ENCODE results near the gene RABL6. TPM values are rescaled to one million over a fixed set of nuclear protein-coding genes. Genes with fewer than 3 reads are reported as not detected.
"Not testable (repeated sequence)": the region's sequence is repeated elsewhere in the genome, so short reads cannot be mapped to it uniquely, and the experiment has no call there.

RABL6 gene
- total RNA-seq, 8 experiments from 2014 or later, result 33.8 to 83.5 (median 39.5) TPM

GRCh38 chr9:136799854-136800657 is 7.7 kb upstream of the RABL6 start:
- 0% methylated on average over 1 to 6 of the region's 63 CpGs; no CpG with 5 or more reads in 7 of the 10 experiments for WGBS, 10 experiments
- Histone ChIP-seq H3K4me1 (replicated peaks in 1 of 2) (peaks cover 29 to 36% of the 10 kb centered on the region in 2 donors), H3K4me3 (peak overlapping the region; percentile 36 to 44 (median 42)), H3K27ac (peak overlapping the region in 1 of 2 donors; percentile 40)
- in situ Hi-C loops (cut with MboI; ENCODE audit: low pct_unique_long_range_greater_than_20kb in 2 of 9, low sequenced_read_pairs in 9 of 9, unreplicated experiment in 9 of 9), result loop anchor here in 7 of 9 experiments (25.0 kb wide), 1 partner anchor 237 kb away; the partner anchor contains the start of genes ABCA2 (in 7 of the 7), FUT7 (in 7 of the 7) and NPDC1 (in 7 of the 7)
- ATAC-seq (replicated peaks in 6 of 8), result peak; percentile 51 to 86 (median 81)

DNA sequence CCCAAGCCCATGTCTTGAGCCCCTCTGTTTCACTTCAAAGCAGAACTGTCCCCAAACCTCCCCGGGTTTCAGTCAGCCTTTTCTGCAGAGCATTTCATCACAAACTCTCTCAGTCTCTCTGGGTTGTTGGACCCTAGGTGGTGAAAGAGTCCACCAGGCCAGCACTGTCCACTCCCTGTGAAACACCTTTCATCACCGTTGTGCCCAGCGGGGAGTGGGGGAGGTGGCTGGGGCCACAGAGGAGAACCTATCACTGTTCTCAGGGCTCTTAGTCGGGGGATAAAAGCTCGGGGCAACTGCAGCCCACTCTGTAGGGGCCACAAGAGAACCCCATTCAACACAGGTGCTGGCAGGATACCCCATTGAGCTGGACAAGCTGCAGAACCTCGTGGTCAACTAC is 5.4 kb upstream of the RABL6 start:
- WGBS, 10 experiments, result 80 to 100% (median 95%) methylated on average over 1 to 4 of the region's 6 CpGs; no CpG with 5 or more reads in 5 of the 10 experiments
- in situ Hi-C loops (cut with MboI; ENCODE audit: low pct_unique_long_range_greater_than_20kb in 2 of 9, low sequenced_read_pairs in 9 of 9, unreplicated experiment in 9 of 9), result no loop called here
- ATAC-seq (replicated peaks in 6 of 8), result no peak
- peaks cover 19 to 28% of the 10 kb centered on the region in 2 donors for H3K4me1 ChIP-seq (replicated peaks in 1 of 2)
- H3K4me3 ChIP-seq, result no peak overlapping the region
- H3K27ac ChIP-seq, result no peak overlapping the region

- ATAC-seq (replicated peaks in 6 of 8); H3K4me3 ChIP-seq; in situ Hi-C loops (cut with MboI; ENCODE audit: low pct_unique_long_range_greater_than_20kb in 2 of 9, low sequenced_read_pairs in 9 of 9, unreplicated experiment in 9 of 9); H3K27ac ChIP-seq: not testable (repeated sequence)
- H3K4me1 ChIP-seq (replicated peaks in 1 of 2), result peaks cover 19 to 22% of the 10 kb centered on the region in 2 donors
- 92% methylated on average over 2 of the region's 9 CpGs; no CpG with 5 or more reads in 9 of the 10 experiments for WGBS, 10 experiments
These were observed 4.7 kb upstream of the RABL6 start for GRCh38 chr9:136803009-136803550.

- in situ Hi-C loops (cut with MboI; ENCODE audit: low pct_unique_long_range_greater_than_20kb in 2 of 9, low sequenced_read_pairs in 9 of 9, unreplicated experiment in 9 of 9), result no loop called here
These were observed 3.9 kb upstream of the RABL6 start for GRCh38 chr9:136803551-136804508.

GRCh38 chr9:136804509-136805206 is 3.1 kb upstream of the RABL6 start:
- no peak overlapping the region for H3K4me3 ChIP-seq
- 31 to 100% (median 95%) methylated on average over 1 to 9 of the region's 20 CpGs; no CpG with 5 or more reads in 6 of the 10 experiments for WGBS, 10 experiments
- ATAC-seq (replicated peaks in 6 of 8), result no peak
- in situ Hi-C loops (cut with MboI; ENCODE audit: low pct_unique_long_range_greater_than_20kb in 2 of 9, low sequenced_read_pairs in 9 of 9, unreplicated experiment in 9 of 9), result no loop called here
- peaks cover 21 to 24% of the 10 kb centered on the region in 2 donors for H3K4me1 ChIP-seq (replicated peaks in 1 of 2)
- no peak overlapping the region for H3K27ac ChIP-seq

More at GRCh38 chr9:136803551-136804508, 3.9 kb upstream of the RABL6 start:
- no peak overlapping the region for H3K4me3 ChIP-seq
- H3K4me1 ChIP-seq (replicated peaks in 1 of 2), result peaks cover 19 to 22% of the 10 kb centered on the region in 2 donors
- ATAC-seq (replicated peaks in 6 of 8), result no peak
- no peak overlapping the region for H3K27ac ChIP-seq
- WGBS, 10 experiments, result 88 to 95% (median 93%) methylated on average over 4 to 14 of the region's 22 CpGs; no CpG with 5 or more reads in 4 of the 10 experiments

GRCh38 chr9:136805207-136805740 is 2.5 kb upstream of the RABL6 start:
- no peak overlapping the region for H3K27ac ChIP-seq
- no peak overlapping the region for H3K4me3 ChIP-seq
- in situ Hi-C loops (cut with MboI; ENCODE audit: low pct_unique_long_range_greater_than_20kb in 2 of 9, low sequenced_read_pairs in 9 of 9, unreplicated experiment in 9 of 9), result no loop called here
- peaks cover 24 to 30% of the 10 kb centered on the region in 2 donors for H3K4me1 ChIP-seq (replicated peaks in 1 of 2)
- no peak for ATAC-seq (replicated peaks in 6 of 8)
- WGBS, 10 experiments, result 80 to 100% (median 96%) methylated on average over 1 to 4 of the region's 12 CpGs; no CpG with 5 or more reads in 7 of the 10 experiments

GRCh38 chr9:136806067-136806466 is 1.7 kb upstream of the RABL6 start:
- H3K27ac ChIP-seq, result no peak overlapping the region
- H3K4me3 ChIP-seq, result no peak overlapping the region
- peaks cover 26% of the 10 kb centered on the region in 2 donors for H3K4me1 ChIP-seq (replicated peaks in 1 of 2)
- 83 to 90% (median 90%) methylated on average over 1 to 2 of the region's 10 CpGs; no CpG with 5 or more reads in 7 of the 10 experiments for WGBS, 10 experiments
- in situ Hi-C loops (cut with MboI; ENCODE audit: low pct_unique_long_range_greater_than_20kb in 2 of 9, low sequenced_read_pairs in 9 of 9, unreplicated experiment in 9 of 9), result no loop called here
- ATAC-seq (replicated peaks in 6 of 8), result no peak

GRCh38 chr9:136806631-136807201 is 1.0 kb upstream of the RABL6 start:
- WGBS, 10 experiments, result 19 to 95% (median 50%) methylated on average over 1 to 14 of the region's 25 CpGs; no CpG with 5 or more reads in 3 of the 10 experiments
- in situ Hi-C loops (cut with MboI; ENCODE audit: low pct_unique_long_range_greater_than_20kb in 2 of 9, low sequenced_read_pairs in 9 of 9, unreplicated experiment in 9 of 9), result no loop called here
- ATAC-seq (replicated peaks in 6 of 8), result no peak
- Histone ChIP-seq H3K27ac (peak overlapping the region in 1 of 2 donors; percentile 86), H3K4me3 (peak overlapping the region; percentile 56 to 98 (median 91)), H3K4me1 (replicated peaks in 1 of 2) (peaks cover 21 to 22% of the 10 kb centered on the region in 2 donors)

- Histone ChIP-seq H3K4me3 (peak overlapping the region; percentile 56 to 98 (median 91)), H3K27ac (peak overlapping the region; percentile 76 to 86), H3K4me1 (replicated peaks in 1 of 2) (peaks cover 21 to 22% of the 10 kb centered on the region in 2 donors)
- in situ Hi-C loops (cut with MboI; ENCODE audit: low pct_unique_long_range_greater_than_20kb in 2 of 9, low sequenced_read_pairs in 9 of 9, unreplicated experiment in 9 of 9), result no loop called here
- peak; percentile 35 to 65 (median 52) for ATAC-seq (replicated peaks in 6 of 8)
- WGBS, 10 experiments, result 0% methylated on average over 1 to 4 of the region's 93 CpGs; no CpG with 5 or more reads in 6 of the 10 experiments
These were observed 492 bp downstream of the RABL6 start for GRCh38 chr9:136808075-136808805.

DNA sequence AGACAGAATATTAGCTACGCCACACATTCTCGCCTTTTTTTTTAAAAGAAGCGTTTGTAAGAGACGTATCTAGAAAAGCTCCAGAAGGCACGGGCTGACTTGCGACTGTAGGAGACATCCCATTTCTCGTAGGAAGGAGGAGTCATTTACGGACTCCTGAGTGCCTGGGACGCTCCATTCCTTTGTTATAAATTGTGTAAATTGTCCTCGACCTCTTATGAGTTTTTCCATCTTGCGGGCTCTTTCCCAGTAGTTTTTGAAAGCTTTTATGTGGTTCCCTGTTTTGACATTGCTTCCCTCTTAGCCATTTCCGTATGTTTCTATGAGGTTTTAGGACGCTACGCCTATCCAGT is 1.0 kb downstream of the RABL6 start:
- H3K27ac ChIP-seq, result no peak overlapping the region
- H3K4me1 ChIP-seq (replicated peaks in 1 of 2), result peaks cover 21 to 22% of the 10 kb centered on the region in 2 donors
- peak in 3 of 8 experiments; percentile 7 to 29 (median 11) for ATAC-seq (replicated peaks in 6 of 8)
- 0 to 10% (median 1%) methylated on average over 1 to 14 of the region's 14 CpGs; no CpG with 5 or more reads in 2 of the 10 experiments for WGBS, 10 experiments
- peak overlapping the region; percentile 56 to 98 (median 91) for H3K4me3 ChIP-seq
- in situ Hi-C loops (cut with MboI; ENCODE audit: low pct_unique_long_range_greater_than_20kb in 2 of 9, low sequenced_read_pairs in 9 of 9, unreplicated experiment in 9 of 9), result no loop called here
